ENCODE measurements around the gene ELP2. TPM values are rescaled to one million over a fixed set of nuclear protein-coding genes. Genes with fewer than 3 reads are reported as not detected.

Gene ELP2
- total and polyA plus RNA-seq, 2 donors (not counting 3 experiments of a cell fraction or from before 2014, with no cell fraction given) = 37.8 to 90.5 TPM

GRCh38 chr18:36155851-36156757 is 26.4 kb downstream of the ELP2 start:
- dilution Hi-C loops (cut with MboI; ENCODE audit: extremely low pct_ligation_motif_present, low sequenced_read_pairs) (no loop called here), intact Hi-C loops (cut with micrococcal nuclease) (no loop called here)
- no peaks in the 10 kb centered on the region for H4K20me1 ChIP-seq (replicated peaks; ENCODE audit: control insufficient read depth, extremely low read depth, insufficient read depth, low read length)
- TF ChIP-seq EZH2 (IDR thresholded peaks at IDR 0.05; ENCODE audit: borderline replicate concordance, low read depth, low read length, severe bottlenecking) (no peak), MYC (IDR thresholded peaks at IDR 0.05; ENCODE audit: low read depth, low read length) (no peak), FOS (IDR thresholded peaks at IDR 0.05; ENCODE audit: borderline replicate concordance, insufficient read depth, low read length) (no peak), MAX (IDR thresholded peaks at IDR 0.05; ENCODE audit: insufficient read depth, insufficient read length) (no peak), JUN (IDR thresholded peaks at IDR 0.05; ENCODE audit: borderline replicate concordance, insufficient read depth, insufficient read length, low read depth) (no peak), GATA2 (IDR thresholded peaks at IDR 0.05; ENCODE audit: insufficient read depth, insufficient read length, low read depth, low read length) (no peak), POLR2A (IDR thresholded peaks at IDR 0.05; ENCODE audit: low read depth, low read length) (no peak), POLR2AphosphoS5 (IDR thresholded peaks at IDR 0.05; ENCODE audit: insufficient read depth, low read depth, low read length) (no peak)
- TF ChIP-seq, protein P1, sequence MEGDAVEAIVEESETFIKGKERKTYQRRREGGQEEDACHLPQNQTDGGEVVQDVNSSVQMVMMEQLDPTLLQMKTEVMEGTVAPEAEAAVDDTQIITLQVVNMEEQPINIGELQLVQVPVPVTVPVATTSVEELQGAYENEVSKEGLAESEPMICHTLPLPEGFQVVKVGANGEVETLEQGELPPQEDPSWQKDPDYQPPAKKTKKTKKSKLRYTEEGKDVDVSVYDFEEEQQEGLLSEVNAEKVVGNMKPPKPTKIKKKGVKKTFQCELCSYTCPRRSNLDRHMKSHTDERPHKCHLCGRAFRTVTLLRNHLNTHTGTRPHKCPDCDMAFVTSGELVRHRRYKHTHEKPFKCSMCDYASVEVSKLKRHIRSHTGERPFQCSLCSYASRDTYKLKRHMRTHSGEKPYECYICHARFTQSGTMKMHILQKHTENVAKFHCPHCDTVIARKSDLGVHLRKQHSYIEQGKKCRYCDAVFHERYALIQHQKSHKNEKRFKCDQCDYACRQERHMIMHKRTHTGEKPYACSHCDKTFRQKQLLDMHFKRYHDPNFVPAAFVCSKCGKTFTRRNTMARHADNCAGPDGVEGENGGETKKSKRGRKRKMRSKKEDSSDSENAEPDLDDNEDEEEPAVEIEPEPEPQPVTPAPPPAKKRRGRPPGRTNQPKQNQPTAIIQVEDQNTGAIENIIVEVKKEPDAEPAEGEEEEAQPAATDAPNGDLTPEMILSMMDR (IDR thresholded peaks at IDR 0.05; ENCODE audit: extremely low read depth in 1 of 2, insufficient read depth in 1 of 2, low read depth in 1 of 2, low read length in 2 of 2) = no peak
- no peaks in the 10 kb centered on the region for H3K9me1 ChIP-seq (replicated peaks; ENCODE audit: control insufficient read depth, extremely low read depth, insufficient read depth, low read length)
- peaks cover 2% of the 10 kb centered on the region for H3K79me2 ChIP-seq (ENCODE audit: control insufficient read depth, insufficient read depth, low read length)
- H3K9me3 ChIP-seq (replicated peaks; ENCODE audit: control insufficient read depth, insufficient read depth, low read length) = no peaks in the 10 kb centered on the region
- FAIRE-seq (no peak), DNase-seq (ENCODE audit: low read depth, low spot score) (no peak)
- no peaks in the 10 kb centered on the region for H3K27me3 ChIP-seq (ENCODE audit: control insufficient read depth in 2 of 2, insufficient read depth in 2 of 2, low read length in 2 of 2)
- no peak overlapping the region for H3K4me2 ChIP-seq (ENCODE audit: insufficient read depth, low read length)
- H3K4me3 ChIP-seq (replicated peaks in 1 of 3; ENCODE audit: insufficient read depth in 1 of 3, low read depth in 1 of 3, low read length in 3 of 3) = no peak overlapping the region
- ChIA-PET CTCF (interaction anchor here (1.5 to 3.4 kb wide), 2 partner anchors 32 to 128 kb away, joined by 3 to 13 read pairs; no protein-coding TSS in a partner anchor), POLR2A (no interaction called here)
- H3K36me3 ChIP-seq (ENCODE audit: control insufficient read depth in 2 of 2, extremely low read depth in 1 of 2, insufficient read depth in 2 of 2, low read length in 2 of 2) = peaks cover 15 to 19% of the 10 kb centered on the region in 2 experiments
- H2AFZ ChIP-seq (ENCODE audit: low read depth, low read length) = no peak overlapping the region
- H3K27ac ChIP-seq (ENCODE audit: insufficient read depth, low read depth, low read length) = no peak overlapping the region
- H3K9ac ChIP-seq (replicated peaks; ENCODE audit: extremely low read depth, insufficient read depth, low read length) = no peak overlapping the region
- no TSS peak for BruUV-seq (replicated peaks)
- H3K4me1 ChIP-seq (ENCODE audit: control insufficient read depth, extremely low read depth, insufficient read depth, low read length) = peaks cover 23% of the 10 kb centered on the region
